Smooth muscle cell (in vitro differentiated cells): ENCODE measurements around the gene MMP17. TPM values are rescaled to one million over a fixed set of nuclear protein-coding genes. Genes with fewer than 3 reads are reported as not detected.
A peak's percentile ranks its signal among the peaks of the same experiment; 100 is the strongest.

Experiments
- DNase-seq: peaks from one replicate; lab custom pipeline; 2025; ENCODE audit not compliant: unreplicated experiment; lab: John Stamatoyannopoulos, UW
- H2AFZ ChIP-seq: fragments of 200-600 bp; sonication (generic); 2 replicates; pipeline ENCODE4 v1.6.0; 2016; ENCODE audit warnings: antibody characterized with exemption, low read depth, mild to moderate bottlenecking
- H3F3A ChIP-seq: fragments of 200-600 bp; sonication (generic); 2 replicates; pipeline ENCODE4 v1.6.0; 2017; ENCODE audit warnings: antibody characterized with exemption, low read depth
- H3K27ac ChIP-seq: fragments of 200-600 bp; sonication (generic); 2 replicates; pipeline ENCODE4 v1.5.1; 2016; ENCODE audit warnings: low read depth, mild to moderate bottlenecking
- H3K27me3 ChIP-seq: fragments of 200-600 bp; sonication (generic); 2 replicates; pipeline ENCODE4 v1.6.1; 2016; ENCODE audit warnings: low read depth, mild to moderate bottlenecking
- H3K36me3 ChIP-seq: fragments of 200-600 bp; sonication (generic); 2 replicates; pipeline ENCODE4 v1.5.1; 2016; ENCODE audit warnings: low read depth
- H3K4me1 ChIP-seq: fragments of 200-600 bp; sonication (generic); 2 replicates; pipeline ENCODE4 v1.5.1; 2016; ENCODE audit warnings: low read depth
- H3K4me2 ChIP-seq: fragments of 200-600 bp; sonication (generic); 2 replicates; pipeline ENCODE4 v1.6.0; 2016; ENCODE audit warnings: mild to moderate bottlenecking
- H3K4me3 ChIP-seq: fragments of 200-600 bp; sonication (generic); 2 replicates; pipeline ENCODE4 v1.5.1; 2016; ENCODE audit warnings: mild to moderate bottlenecking
- H3K79me2 ChIP-seq: fragments of 200-600 bp; sonication (generic); 2 replicates; pipeline ENCODE4 v1.6.0; 2016; ENCODE audit warnings: low read depth, mild to moderate bottlenecking
- H3K9ac ChIP-seq: fragments of 200-600 bp; sonication (generic); 2 replicates; pipeline ENCODE4 v1.6.0; 2016; ENCODE audit warnings: low read depth
- H3K9me3 ChIP-seq: fragments of 200-600 bp; sonication (generic); replicated peaks from 2 replicates; pipeline ENCODE4 v1.5.1; 2016; ENCODE audit warnings: low read depth
- H4K20me1 ChIP-seq: fragments of 200-600 bp; sonication (generic); 2 replicates; pipeline ENCODE4 v1.6.0; 2016; ENCODE audit warnings: low read depth
- WGBS: methylation state at CpG from one replicate; pipeline ENCODE4 v1.1.7; 2016; ENCODE audit warnings: low lambda C conversion rate; 5-methylcytosine and 5-hydroxymethylcytosine counted together
- polyA plus RNA-seq: library from polyadenylated mRNA; unstranded; fragments of >200 nt; fragmentation: Nextera tagmentation; extraction: Ambion mirVana; gene quantifications from 2 replicates; pipeline ENCODE4 v1.2.1, GENCODE V29; 2016
- total RNA-seq: library from RNA; depleted of rRNA; stranded (reverse); fragments of >200 nt; gene quantifications from 2 replicates; pipeline ENCODE4 v1.2.3, GENCODE V29; 2014
- TF ChIP-seq, protein P1 (sequence below): fragments of 200-600 bp; sonication (generic); IDR thresholded peaks from 2 replicates; pipeline ENCODE4 v1.5.1; 2017; ENCODE audit warnings: borderline replicate concordance, mild to moderate bottlenecking, antibody characterized with exemption; ENCODE audit not compliant: insufficient read depth, poor library complexity, severe bottlenecking

The MMP17 gene
- total and polyA plus RNA-seq, 2 experiments from 2014 or later = 1.3 to 1.6 TPM

DNA sequence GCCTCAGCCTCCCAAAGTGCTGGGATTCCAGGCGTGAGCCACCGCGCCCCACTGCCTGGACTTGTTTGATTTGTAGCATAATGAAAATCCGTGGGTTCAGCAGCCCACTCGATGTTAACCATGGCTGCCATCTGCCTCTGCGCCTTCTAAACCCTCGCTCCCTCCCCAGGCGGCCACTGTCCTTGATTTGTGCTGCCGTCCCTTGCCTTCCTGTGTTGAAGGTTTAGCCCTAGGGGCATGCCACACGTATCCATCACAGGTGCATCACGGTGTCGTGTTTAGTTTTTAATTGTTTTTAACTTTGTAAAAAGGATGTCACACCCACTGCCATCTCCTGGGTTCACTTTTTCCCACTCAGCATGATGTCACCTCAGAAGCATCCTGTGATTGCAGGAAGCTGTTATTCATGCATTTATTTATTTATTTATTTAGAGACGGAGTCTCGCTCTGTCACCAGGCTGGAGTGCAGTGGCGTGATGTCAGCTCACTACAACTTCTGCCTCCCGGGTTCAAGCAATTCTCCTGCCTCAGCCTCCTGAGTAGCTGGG, 41.8 kb downstream of the MMP17 start:
- 41% methylated on average over 16 of the region's 16 CpGs for WGBS
- H3K27ac ChIP-seq = peak overlapping the region; percentile 78
- no peak for DNase-seq

DNA sequence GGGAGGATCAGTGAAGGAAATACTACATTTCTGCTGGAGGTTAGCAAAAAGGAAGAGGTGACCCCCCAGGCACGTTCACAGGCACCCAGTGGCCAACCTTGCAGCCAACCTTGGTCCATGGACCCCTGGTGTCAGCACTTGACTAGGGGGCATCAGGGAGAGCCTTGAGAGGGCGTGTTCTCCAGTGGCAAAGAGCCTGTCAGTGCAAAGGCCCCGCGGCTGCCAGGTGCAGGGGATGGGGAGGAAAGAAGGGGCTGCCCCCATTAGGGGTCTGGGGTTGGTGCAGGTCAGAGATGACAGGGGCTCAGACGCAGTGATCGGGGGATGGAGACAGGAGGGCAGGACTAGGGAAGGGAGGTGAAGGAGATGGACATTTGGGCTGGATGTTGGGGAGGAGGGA, 43.5 kb downstream of the MMP17 start:
- no peak overlapping the region for H2AFZ ChIP-seq

More for the DNA sequence above, 41.8 kb downstream of the MMP17 start:
- Histone ChIP-seq H4K20me1 (no peaks in the 10 kb centered on the region), H2AFZ (no peak overlapping the region), H3K9ac (peak overlapping the region; percentile 39), H3K4me2 (peak overlapping the region; percentile 16), H3K4me3 (no peak overlapping the region), H3K36me3 (no peaks in the 10 kb centered on the region), H3K4me1 (no peaks in the 10 kb centered on the region), H3K27me3 (no peaks in the 10 kb centered on the region), H3K79me2 (no peaks in the 10 kb centered on the region), H3K9me3 (no peaks in the 10 kb centered on the region), H3F3A (no peaks in the 10 kb centered on the region)
- TF ChIP-seq, protein P1, sequence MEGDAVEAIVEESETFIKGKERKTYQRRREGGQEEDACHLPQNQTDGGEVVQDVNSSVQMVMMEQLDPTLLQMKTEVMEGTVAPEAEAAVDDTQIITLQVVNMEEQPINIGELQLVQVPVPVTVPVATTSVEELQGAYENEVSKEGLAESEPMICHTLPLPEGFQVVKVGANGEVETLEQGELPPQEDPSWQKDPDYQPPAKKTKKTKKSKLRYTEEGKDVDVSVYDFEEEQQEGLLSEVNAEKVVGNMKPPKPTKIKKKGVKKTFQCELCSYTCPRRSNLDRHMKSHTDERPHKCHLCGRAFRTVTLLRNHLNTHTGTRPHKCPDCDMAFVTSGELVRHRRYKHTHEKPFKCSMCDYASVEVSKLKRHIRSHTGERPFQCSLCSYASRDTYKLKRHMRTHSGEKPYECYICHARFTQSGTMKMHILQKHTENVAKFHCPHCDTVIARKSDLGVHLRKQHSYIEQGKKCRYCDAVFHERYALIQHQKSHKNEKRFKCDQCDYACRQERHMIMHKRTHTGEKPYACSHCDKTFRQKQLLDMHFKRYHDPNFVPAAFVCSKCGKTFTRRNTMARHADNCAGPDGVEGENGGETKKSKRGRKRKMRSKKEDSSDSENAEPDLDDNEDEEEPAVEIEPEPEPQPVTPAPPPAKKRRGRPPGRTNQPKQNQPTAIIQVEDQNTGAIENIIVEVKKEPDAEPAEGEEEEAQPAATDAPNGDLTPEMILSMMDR = no peak

DNA sequence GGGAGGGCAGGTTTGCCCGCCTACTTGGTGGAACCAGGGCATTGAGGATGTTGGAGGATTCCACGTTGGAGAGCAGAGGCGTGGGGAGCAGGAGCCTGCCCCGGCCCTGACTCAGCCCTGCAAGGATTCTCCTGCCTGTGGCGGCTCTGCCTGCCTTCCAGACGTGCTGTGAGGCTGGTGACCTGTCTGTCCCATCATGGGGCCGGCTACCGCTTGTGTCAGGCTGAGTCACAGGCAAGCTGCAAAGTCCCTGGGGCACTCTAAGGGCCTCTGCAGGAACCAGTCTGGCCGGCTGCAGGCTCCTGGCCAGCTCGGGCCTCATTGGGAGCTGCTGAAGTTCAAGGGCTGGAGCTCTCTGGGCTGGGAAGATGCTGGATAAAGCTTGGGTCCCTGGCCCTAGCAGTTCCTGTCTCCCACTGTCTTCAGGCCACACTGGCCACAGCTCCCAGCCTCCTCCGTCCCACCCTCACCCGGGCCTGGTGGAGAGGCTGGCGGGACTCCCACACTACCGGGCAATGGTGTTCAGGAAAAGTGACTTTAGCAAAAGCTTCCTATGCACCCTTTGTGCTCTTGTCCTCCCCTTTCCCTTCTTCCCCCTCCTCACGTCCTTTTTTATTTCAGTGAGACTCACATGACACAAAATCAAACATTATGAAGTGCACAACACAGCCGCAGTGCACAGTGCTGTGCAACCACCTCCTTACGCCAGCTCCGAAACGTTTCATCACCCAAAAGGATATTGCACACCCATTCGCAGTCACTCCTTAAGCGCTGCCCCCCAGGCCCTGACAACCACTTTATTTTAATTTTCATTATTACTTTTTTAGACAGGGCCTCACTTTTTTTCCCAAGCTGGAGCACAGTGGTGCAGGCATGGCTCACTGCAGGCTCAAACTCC, 44.2 kb downstream of the MMP17 start:
- H3K79me2 ChIP-seq = no peaks in the 10 kb centered on the region
- no peaks in the 10 kb centered on the region for H3F3A ChIP-seq
- peak overlapping the region; percentile 23 for H3K4me2 ChIP-seq
- H3K36me3 ChIP-seq = no peaks in the 10 kb centered on the region
- H3K4me1 ChIP-seq = no peaks in the 10 kb centered on the region
- no peak overlapping the region for H3K4me3 ChIP-seq
- peak; percentile 30 for DNase-seq
- WGBS = 46% methylated on average over 21 of the region's 21 CpGs
- no peaks in the 10 kb centered on the region for H3K9me3 ChIP-seq
- H3K9ac ChIP-seq = no peak overlapping the region
- no peaks in the 10 kb centered on the region for H4K20me1 ChIP-seq
- peak overlapping the region; percentile 72 for H3K27ac ChIP-seq
- no peak overlapping the region for H2AFZ ChIP-seq
- no peaks in the 10 kb centered on the region for H3K27me3 ChIP-seq
- TF ChIP-seq, protein P1 = no peak

More for the DNA sequence above, 43.5 kb downstream of the MMP17 start:
- Histone ChIP-seq H3K9ac (no peak overlapping the region), H3F3A (no peaks in the 10 kb centered on the region), H3K4me2 (no peak overlapping the region), H3K4me1 (no peaks in the 10 kb centered on the region), H3K9me3 (no peaks in the 10 kb centered on the region), H3K79me2 (no peaks in the 10 kb centered on the region), H3K27ac (peak overlapping the region; percentile 72), H3K4me3 (no peak overlapping the region), H3K27me3 (no peaks in the 10 kb centered on the region), H4K20me1 (no peaks in the 10 kb centered on the region), H3K36me3 (no peaks in the 10 kb centered on the region)
- TF ChIP-seq, protein P1 = no peak
- WGBS = 100% methylated on average over 6 of the region's 6 CpGs
- DNase-seq = no peak
